Mesendoderm (in vitro differentiated cells): ENCODE data around the gene NODAL. TPM values are rescaled to one million over a fixed set of nuclear protein-coding genes. Genes with fewer than 3 reads are reported as not detected.
"Not testable (repeated sequence)": the region's sequence is repeated elsewhere in the genome, so short reads cannot be mapped to it uniquely, and the experiment has no call there.

Experiments used
- DNase-seq: peaks from one replicate; pipeline ENCODE4 v3.0.0; 2013
- H2AK5ac ChIP-seq: 2 replicates; pipeline ENCODE4 v1.6.1; 2013; ENCODE audit warnings: low read length, inconsistent platforms
- H2BK120ac ChIP-seq: 2 replicates; pipeline ENCODE4 v1.6.1; 2013; ENCODE audit warnings: low read depth, mild to moderate bottlenecking, low read length, moderate library complexity, mixed read lengths
- H2BK15ac ChIP-seq: replicated peaks from 2 replicates; pipeline ENCODE4 v1.6.1; 2013; ENCODE audit warnings: low read depth, mild to moderate bottlenecking, moderate library complexity
- H2BK5ac ChIP-seq: 2 replicates; pipeline ENCODE4 v1.6.1; 2013; ENCODE audit warnings: low read length, inconsistent platforms
- H3K18ac ChIP-seq: 2 replicates; pipeline ENCODE4 v1.6.1; 2013; ENCODE audit warnings: mild to moderate bottlenecking, low read length, mixed read lengths
- H3K23ac ChIP-seq: one replicate; pipeline ENCODE4 v1.6.1; 2013; ENCODE audit warnings: low read length
- H3K27ac ChIP-seq: 2 replicates; pipeline ENCODE4 v1.5.1; 2013; ENCODE audit warnings: low read depth, mild to moderate bottlenecking, inconsistent platforms, low read length, moderate library complexity
- H3K27me3 ChIP-seq: 2 replicates; pipeline ENCODE4 v1.6.1; 2013; ENCODE audit warnings: low read length, control low read depth, mild to moderate bottlenecking, inconsistent platforms; ENCODE audit not compliant: insufficient read depth, poor library complexity
- H3K36me3 ChIP-seq: 2 replicates; pipeline ENCODE4 v1.6.1; 2013; ENCODE audit warnings: low read length, inconsistent platforms; ENCODE audit not compliant: control insufficient read depth, insufficient read depth
- H3K4ac ChIP-seq: one replicate; pipeline ENCODE4 v1.6.1; 2013; ENCODE audit warnings: low read depth, mild to moderate bottlenecking, low read length, moderate library complexity
- H3K4me1 ChIP-seq: 2 replicates; pipeline ENCODE4 v1.6.1; 2013; ENCODE audit warnings: low read depth, low read length, inconsistent platforms; ENCODE audit not compliant: control insufficient read depth
- H3K4me2 ChIP-seq: 2 replicates; pipeline ENCODE4 v1.6.1; 2013; ENCODE audit warnings: low read length
- H3K4me3 ChIP-seq: 2 replicates; pipeline ENCODE4 v1.5.1; 2013; ENCODE audit warnings: mild to moderate bottlenecking, low read length
- H3K56ac ChIP-seq: one replicate; pipeline ENCODE4 v1.6.1; 2013; ENCODE audit warnings: low read length
- H3K79me1 ChIP-seq: 2 replicates; pipeline ENCODE4 v1.6.1; 2013; ENCODE audit warnings: low read length, inconsistent platforms
- H3K79me2 ChIP-seq: 2 replicates; pipeline ENCODE4 v1.6.1; 2013; ENCODE audit warnings: mild to moderate bottlenecking, low read length; ENCODE audit not compliant: control insufficient read depth, insufficient read depth
- H3K9ac ChIP-seq: 2 replicates; pipeline ENCODE4 v1.6.1; 2013; ENCODE audit warnings: low read length, inconsistent platforms
- H4K5ac ChIP-seq: one replicate; pipeline ENCODE4 v1.6.1; 2013; ENCODE audit warnings: low read length
- H4K8ac ChIP-seq: one replicate; pipeline ENCODE4 v1.6.1; 2013; ENCODE audit warnings: low read depth, mild to moderate bottlenecking, control low read depth, low read length, moderate library complexity
- WGBS: extraction: QIAGEN DNeasy Blood & Tissue Kit; methylation state at CpG from one replicate; pipeline ENCODE4 v1.1.7; 2013; ENCODE audit warnings: low lambda C conversion rate, missing lambda C conversion rate; ENCODE audit not compliant: insufficient coverage; ENCODE audit errors: extremely low coverage; 5-methylcytosine and 5-hydroxymethylcytosine counted together
- polyA plus RNA-seq, 2 experiments: library from polyadenylated mRNA; stranded (reverse); fragments of 200-250 nt; gene quantifications; one replicate each; pipeline ENCODE4 v1.2.3, GENCODE V29; 2013

Gene NODAL
- 318 TPM for polyA plus RNA-seq (2013, experiment 1 of 2)
- 312 TPM for polyA plus RNA-seq (2013, experiment 2 of 2)

- H3K18ac ChIP-seq = peak within 1 kb of the TSS; percentile 75
- H3K4me1 ChIP-seq = peaks cover 11% of the 10 kb centered on the region
- H2BK5ac ChIP-seq = peak within 1 kb of the TSS; percentile 97
- H4K5ac ChIP-seq = no peak within 1 kb of the TSS
- H3K4me2 ChIP-seq = peak within 1 kb of the TSS; percentile 92
- H3K56ac ChIP-seq = peak within 1 kb of the TSS; percentile 93
- peak within 1 kb of the TSS; percentile 54 for H2AK5ac ChIP-seq
- WGBS = no CpG with 5 or more reads among the region's 60 CpGs
- H3K9ac ChIP-seq = peak within 1 kb of the TSS; percentile 81
- H3K4me3 ChIP-seq = peak within 1 kb of the TSS; percentile 50
- DNase-seq = peak; percentile 81
- H3K36me3 ChIP-seq = no peaks in the 10 kb centered on the region
- peak within 1 kb of the TSS; percentile 93 for H3K27ac ChIP-seq
- peak within 1 kb of the TSS; percentile 75 for H3K4ac ChIP-seq
- peaks cover 45% of the 10 kb centered on the region for H3K79me2 ChIP-seq
- no peaks in the 10 kb centered on the region for H3K27me3 ChIP-seq
- H2BK120ac ChIP-seq = peak within 1 kb of the TSS; percentile 74
- no peak within 1 kb of the TSS for H2BK15ac ChIP-seq
- H3K23ac ChIP-seq = peak within 1 kb of the TSS; percentile 99
- H3K79me1 ChIP-seq = peaks cover 2% of the 10 kb centered on the region
- no peak within 1 kb of the TSS for H4K8ac ChIP-seq
These were observed at the start of gene NODAL for GRCh38 chr10:70441161-70441894. TSS of gene NODAL (minus strand) at chr10:70441681. CDS start at chr10:70441667, 14 bp downstream.

GRCh38 chr10:70490142-70490541 is 48.7 kb upstream of the NODAL start:
- Histone ChIP-seq H2BK15ac (no peak overlapping the region), H3K27me3 (no peaks in the 10 kb centered on the region), H4K5ac (no peak overlapping the region), H3K4me2 (no peak overlapping the region), H3K4me3 (no peak overlapping the region), H3K4me1 (peaks cover 15% of the 10 kb centered on the region), H3K18ac (no peak overlapping the region), H3K9ac (no peak overlapping the region), H3K56ac (no peak overlapping the region), H3K36me3 (no peaks in the 10 kb centered on the region), H2BK5ac (no peak overlapping the region), H4K8ac (no peak overlapping the region), H3K79me1 (peaks cover 14% of the 10 kb centered on the region), H3K79me2 (peaks cover 11% of the 10 kb centered on the region), H3K4ac (no peak overlapping the region), H3K27ac (no peak overlapping the region), H2AK5ac (no peak overlapping the region), H2BK120ac (no peak overlapping the region), H3K23ac (no peak overlapping the region)
- no peak for DNase-seq
- no CpG with 5 or more reads among the region's 4 CpGs for WGBS

GRCh38 chr10:70487824-70488223 is 46.3 kb upstream of the NODAL start:
- Histone ChIP-seq H3K23ac (no peak overlapping the region), H3K79me2 (peaks cover under 1% of the 10 kb centered on the region)
- WGBS = no CpG with 5 or more reads among the region's 3 CpGs

GRCh38 chr10:70483872-70484271 is 42.4 kb upstream of the NODAL start:
- not testable (repeated sequence) for H4K5ac ChIP-seq, H3K18ac ChIP-seq, H3K4me2 ChIP-seq, H3K4ac ChIP-seq, H3K27ac ChIP-seq, H4K8ac ChIP-seq, H2BK15ac ChIP-seq, H3K4me3 ChIP-seq, H3K9ac ChIP-seq, H3K27me3 ChIP-seq, H3K36me3 ChIP-seq, H3K23ac ChIP-seq, H2BK5ac ChIP-seq, H2AK5ac ChIP-seq, H3K4me1 ChIP-seq, DNase-seq, H2BK120ac ChIP-seq
- Histone ChIP-seq H3K79me1 (peaks cover 19% of the 10 kb centered on the region), H3K56ac (peak overlapping the region; percentile 5), H3K79me2 (peaks cover 23% of the 10 kb centered on the region)
- no CpG with 5 or more reads among the region's 6 CpGs for WGBS

More at GRCh38 chr10:70487824-70488223, 46.3 kb upstream of the NODAL start:
- no peak overlapping the region for H2AK5ac ChIP-seq
- no peak overlapping the region for H4K8ac ChIP-seq
- H3K27me3 ChIP-seq = no peaks in the 10 kb centered on the region
- no peak overlapping the region for H3K56ac ChIP-seq
- no peak overlapping the region for H3K4me2 ChIP-seq
- H3K18ac ChIP-seq = no peak overlapping the region
- H2BK120ac ChIP-seq = no peak overlapping the region
- no peak overlapping the region for H3K9ac ChIP-seq
- no peak overlapping the region for H2BK15ac ChIP-seq
- no peak overlapping the region for H3K4me3 ChIP-seq
- H3K27ac ChIP-seq = no peak overlapping the region
- H3K79me1 ChIP-seq = peaks cover 6% of the 10 kb centered on the region
- no peak overlapping the region for H4K5ac ChIP-seq
- H3K4ac ChIP-seq = no peak overlapping the region
- H2BK5ac ChIP-seq = no peak overlapping the region
- no peaks in the 10 kb centered on the region for H3K36me3 ChIP-seq
- peaks cover 2% of the 10 kb centered on the region for H3K4me1 ChIP-seq
- DNase-seq = no peak

GRCh38 chr10:70482982-70483760 is 41.7 kb upstream of the NODAL start:
- Histone ChIP-seq H3K27ac (no peak overlapping the region), H3K56ac (peak overlapping the region; percentile 11), H3K18ac (no peak overlapping the region), H4K8ac (no peak overlapping the region), H3K4me1 (peaks cover 8% of the 10 kb centered on the region), H4K5ac (no peak overlapping the region), H2BK15ac (no peak overlapping the region), H2AK5ac (no peak overlapping the region), H3K79me1 (peaks cover 19% of the 10 kb centered on the region), H3K23ac (no peak overlapping the region), H3K27me3 (no peaks in the 10 kb centered on the region), H2BK5ac (no peak overlapping the region), H3K4me3 (no peak overlapping the region), H3K9ac (no peak overlapping the region), H3K36me3 (no peaks in the 10 kb centered on the region), H3K4ac (no peak overlapping the region), H3K4me2 (no peak overlapping the region), H2BK120ac (no peak overlapping the region), H3K79me2 (peaks cover 23% of the 10 kb centered on the region)
- DNase-seq = no peak
- WGBS = no CpG with 5 or more reads among the region's 8 CpGs
